T-cell (primary cell): Measurements from ENCODE around the gene ALOX15. TPM values are rescaled to one million over a fixed set of nuclear protein-coding genes. Genes with fewer than 3 reads are reported as not detected.

Experiments used
- ATAC-seq, 4 experiments: fragments of 200-7000 bp in 3 of 4; fragments of 150-1000 bp in 1 of 4; cut with Tn5 transposase; replicated peaks in 1 of 4; 1 replicate in 3 of 4; 2 replicates in 1 of 4; pipeline ENCODE4 v1.10.0; 2021; ENCODE audit warnings: moderate library complexity in 3 of 4, mild to moderate bottlenecking in 2 of 4, moderate number of reproducible peaks in 1 of 4
- CTCF ChIA-PET, 2 donors: fragments of 300-600 bp; sonication (Branson Sonifier 250); formaldehyde crosslinking; loops; one replicate each; lab custom pipeline; 2022; ENCODE audit warnings: antibody characterized with exemption in 2 of 2; lab: Charles Lee
- POLR2A ChIA-PET, 2 donors: fragments of 300-600 bp; sonication (Branson Sonifier 250); formaldehyde crosslinking; loops; one replicate each; lab custom pipeline; 2022; ENCODE audit warnings: antibody characterized with exemption in 2 of 2; lab: Charles Lee
- DNase-seq, 35 experiments: peaks; one replicate each; pipeline versions ENCODE4 v3.0.0 to v3.0.0-alpha.2; 2013 to 2023
- H3K27ac ChIP-seq: one replicate; pipeline ENCODE4 v1.5.1; 2013; ENCODE audit warnings: low read length
- H3K27me3 ChIP-seq, 2 experiments: replicated peaks in 1 of 2; 1 replicate in 1 of 2; 2 replicates in 1 of 2; pipeline versions ENCODE4 v1.6.1 to v1.7.0; 2013; ENCODE audit warnings: low read length in 1 of 2, mixed read lengths in 1 of 2; ENCODE audit not compliant: control insufficient read depth in 2 of 2, insufficient read depth in 2 of 2; ENCODE audit errors: extremely low read depth in 1 of 2
- H3K36me3 ChIP-seq, 2 donors: 1 replicate in 1 of 2; 2 replicates in 1 of 2; pipeline versions ENCODE4 v1.6.1 to v1.7.0; 2013; ENCODE audit warnings: low read length in 1 of 2; ENCODE audit not compliant: control insufficient read depth in 2 of 2, insufficient read depth in 1 of 2; ENCODE audit errors: extremely low read depth in 1 of 2
- H3K4me1 ChIP-seq, 2 experiments: 1 replicate in 1 of 2; 2 replicates in 1 of 2; pipeline versions ENCODE4 v1.6.1 to v1.7.0; 2013; ENCODE audit warnings: low read length in 2 of 2, mixed read lengths in 1 of 2; ENCODE audit not compliant: insufficient read depth in 2 of 2, control insufficient read depth in 1 of 2; ENCODE audit errors: extremely low read depth in 1 of 2
- H3K4me3 ChIP-seq, 2 donors: 1 replicate in 1 of 2; 2 replicates in 1 of 2; pipeline versions ENCODE4 v1.5.1 to v1.7.0; 2013; ENCODE audit warnings: mild to moderate bottlenecking in 2 of 2, low read length in 1 of 2, moderate library complexity in 1 of 2; ENCODE audit not compliant: control insufficient read depth in 1 of 2; ENCODE audit errors: extremely low read depth in 1 of 2
- H3K9me3 ChIP-seq: 2 replicates; pipeline ENCODE4 v1.7.0; 2013
- H3K27ac Mint-ChIP-seq, 2 donors: one replicate each; pipeline ENCODE4 v1.8.0; 2020 to 2021; ENCODE audit warnings: mild to moderate bottlenecking in 2 of 2, mixed read lengths in 2 of 2
- H3K27me3 Mint-ChIP-seq, 2 donors: one replicate each; pipeline ENCODE4 v1.8.0; 2021 to 2022; ENCODE audit warnings: mixed read lengths in 2 of 2
- H3K36me3 Mint-ChIP-seq: one replicate; pipeline ENCODE4 v1.8.0; 2021; ENCODE audit warnings: mixed read lengths
- H3K4me1 Mint-ChIP-seq, 3 donors: one replicate each; pipeline ENCODE4 v1.8.0; 2020 to 2022; ENCODE audit warnings: mixed read lengths in 3 of 3, mild to moderate bottlenecking in 1 of 3
- H3K4me3 Mint-ChIP-seq, 3 donors: one replicate each; pipeline ENCODE4 v1.8.0; 2020 to 2022; ENCODE audit warnings: mild to moderate bottlenecking in 3 of 3, mixed read lengths in 3 of 3, moderate library complexity in 3 of 3
- H3K9me3 Mint-ChIP-seq, 3 donors: one replicate each; pipeline ENCODE4 v1.8.0; 2020 to 2022; ENCODE audit warnings: mixed read lengths in 3 of 3
- WGBS: methylation state at CpG from one replicate; pipeline ENCODE4 v1.1.5; 2013; ENCODE audit warnings: missing lambda C conversion rate; ENCODE audit not compliant: insufficient coverage; 5-methylcytosine and 5-hydroxymethylcytosine counted together
- total RNA-seq, 35 experiments: library from RNA in 6 of 35; stranded (reverse) in 6 of 35; fragments of 120-200 nt in 1 of 35; gene quantifications; one replicate each; pipeline versions ENCODE4 v1.2.1 to v1.2.4 and lab custom pipeline; 2013 to 2026

ALOX15 gene
- total RNA-seq, 5 donors from 2014 or later (not counting 1 experiment from before 2014, with no cell fraction given) = 0.13 TPM; not detected in 4

DNA sequence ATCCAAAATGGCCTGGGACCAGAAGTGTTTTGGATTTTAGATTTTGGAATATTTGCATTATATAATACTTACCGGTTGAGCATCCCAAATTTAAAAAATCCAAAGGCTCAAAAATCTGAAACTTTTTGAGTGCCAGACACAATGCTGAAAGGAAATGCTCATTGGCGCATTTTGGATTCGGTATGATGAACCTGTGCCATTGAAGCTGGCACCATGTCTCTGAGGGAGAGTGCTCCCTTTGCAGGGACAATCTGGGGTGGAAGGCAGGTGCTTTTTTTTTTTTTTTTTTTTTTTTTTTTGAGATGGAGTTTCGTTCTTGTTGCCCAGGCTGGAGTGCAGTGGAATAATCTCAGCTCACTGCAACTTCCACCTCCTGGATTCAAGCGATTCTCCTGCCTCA is 39.4 kb downstream of the ALOX15 start:
- ChIA-PET CTCF (no interaction called here), POLR2A (no interaction called here)
- peaks cover 0 to 31% of the 10 kb centered on the region in 2 experiments for H3K27me3 ChIP-seq
- H3K9me3 ChIP-seq = no peaks in the 10 kb centered on the region
- Mint-ChIP-seq H3K27ac (no peak overlapping the region), H3K4me3 (no peak overlapping the region), H3K9me3 (no peaks in the 10 kb centered on the region), H3K27me3 (peaks cover 0 to 15% of the 10 kb centered on the region in 2 donors), H3K4me1 (no peaks in the 10 kb centered on the region), H3K36me3 (no peaks in the 10 kb centered on the region)
- no peak overlapping the region for H3K4me3 ChIP-seq
- 94% methylated on average over 2 of the region's 5 CpGs for WGBS
- no peaks in the 10 kb centered on the region for H3K4me1 ChIP-seq
- DNase-seq = no peak
- H3K36me3 ChIP-seq = no peaks in the 10 kb centered on the region
- H3K27ac ChIP-seq = no peak overlapping the region
- ATAC-seq = no peak

DNA sequence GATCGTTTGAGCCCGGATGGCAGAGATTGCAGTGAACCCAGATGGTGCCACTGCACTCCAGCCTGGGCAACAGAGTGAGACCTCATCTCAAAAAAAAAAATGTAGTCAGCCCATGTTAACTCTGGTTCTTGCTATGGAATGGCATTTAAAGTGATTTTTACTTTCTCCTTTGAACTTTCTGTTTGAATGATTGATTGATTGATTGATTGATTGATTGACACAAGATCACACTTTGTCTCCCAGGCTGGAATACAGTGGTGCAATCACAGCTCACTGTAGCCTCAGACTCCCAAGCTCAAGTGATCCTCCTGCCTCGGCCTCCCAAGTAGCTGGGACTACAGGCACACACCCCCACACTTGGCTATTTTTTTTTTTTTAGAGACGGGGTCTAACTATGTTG is 40.2 kb downstream of the ALOX15 start:
- H3K27ac ChIP-seq = no peak overlapping the region
- no peak overlapping the region for H3K4me3 ChIP-seq
- H3K36me3 Mint-ChIP-seq = no peaks in the 10 kb centered on the region
- peaks cover 0 to 15% of the 10 kb centered on the region in 2 donors for H3K27me3 Mint-ChIP-seq
- H3K36me3 ChIP-seq = no peaks in the 10 kb centered on the region
- no peak overlapping the region for H3K4me3 Mint-ChIP-seq
- ATAC-seq (no peak), DNase-seq (no peak)
- POLR2A ChIA-PET = no interaction called here
- H3K9me3 Mint-ChIP-seq = no peaks in the 10 kb centered on the region
- no peaks in the 10 kb centered on the region for H3K4me1 Mint-ChIP-seq
- CTCF ChIA-PET = interaction anchor here in 1 of 2 donors (0.6 kb wide), 2 partner anchors 27 to 76 kb away, joined by 3 to 4 read pairs; no protein-coding TSS in a partner anchor
- H3K27ac Mint-ChIP-seq = no peak overlapping the region
- H3K4me1 ChIP-seq = no peaks in the 10 kb centered on the region
- 83% methylated on average over 2 of the region's 4 CpGs for WGBS
- peaks cover 0 to 33% of the 10 kb centered on the region in 2 experiments for H3K27me3 ChIP-seq
- no peaks in the 10 kb centered on the region for H3K9me3 ChIP-seq

DNA sequence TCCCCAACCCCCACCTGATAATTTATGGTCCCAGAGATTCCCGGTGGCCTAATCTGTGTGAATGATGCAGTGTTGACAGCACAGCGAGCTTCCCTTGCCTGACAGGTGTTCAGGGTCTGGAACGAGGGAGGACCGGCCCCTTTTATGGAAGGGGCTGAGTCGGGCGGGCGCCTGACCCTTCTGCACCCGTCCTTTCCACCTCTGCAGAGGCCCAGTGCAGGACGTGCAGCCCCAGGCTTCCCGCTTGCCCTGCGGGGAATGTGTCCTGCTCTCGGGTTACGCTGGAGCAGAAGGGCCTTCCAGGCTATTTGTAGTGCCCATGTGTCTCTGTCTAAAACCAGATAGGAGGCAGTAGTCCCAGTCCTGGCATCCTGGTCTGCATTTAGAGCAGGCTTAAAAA is 40.9 kb downstream of the ALOX15 start:
- POLR2A ChIA-PET = no interaction called here

DNA sequence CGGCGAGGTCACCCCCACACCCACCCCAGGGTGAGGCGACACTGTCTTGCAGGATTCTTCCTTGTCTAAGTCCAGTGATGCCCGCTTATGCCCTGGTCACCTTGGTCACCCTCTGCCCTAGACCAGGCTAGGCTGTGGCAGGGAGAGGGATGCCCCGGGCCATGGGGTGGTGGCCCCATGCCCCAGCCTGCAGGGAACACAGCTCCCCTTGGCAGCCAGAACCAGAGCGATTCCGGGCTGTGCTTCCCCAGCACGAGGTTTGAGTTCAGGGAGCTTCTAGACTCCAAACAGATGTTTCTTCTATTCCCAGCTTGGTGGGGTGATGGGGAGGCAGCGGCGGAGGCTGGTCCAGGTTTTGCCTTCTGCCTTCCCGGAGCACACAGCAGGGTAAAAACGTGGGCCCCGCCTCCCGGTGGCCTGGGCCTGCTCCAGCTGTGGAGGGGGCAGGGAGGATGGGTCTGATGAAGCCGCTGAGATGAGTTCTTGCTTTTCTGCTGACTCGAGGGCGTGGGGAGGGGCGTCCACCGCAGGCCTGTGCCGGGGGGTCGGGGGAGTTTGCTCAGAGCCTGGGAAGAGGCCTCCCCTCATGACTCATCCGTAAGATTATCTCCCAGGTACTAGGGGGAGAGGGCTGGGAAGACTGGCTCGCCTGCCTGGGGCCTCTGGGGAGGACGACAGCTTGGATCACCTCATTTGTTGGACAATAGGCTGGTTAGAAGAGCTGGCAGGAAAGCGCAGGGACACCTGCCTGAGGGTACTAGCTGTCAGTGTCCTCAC is 41.8 kb downstream of the ALOX15 start:
- Histone ChIP-seq H3K27ac (no peak overlapping the region), H3K4me1 (peaks cover 0 to 7% of the 10 kb centered on the region in 2 experiments), H3K36me3 (no peaks in the 10 kb centered on the region), H3K4me3 (no peak overlapping the region), H3K27me3 (peaks cover 0 to 45% of the 10 kb centered on the region in 2 experiments), H3K9me3 (no peaks in the 10 kb centered on the region)
- ChIA-PET POLR2A (no interaction called here), CTCF (no interaction called here)
- peaks cover 0 to 19% of the 10 kb centered on the region in 2 donors for H3K27me3 Mint-ChIP-seq
- DNase-seq = no peak
- H3K4me1 Mint-ChIP-seq = peaks cover 4 to 5% (median 4%) of the 10 kb centered on the region in 3 donors
- H3K9me3 Mint-ChIP-seq = no peaks in the 10 kb centered on the region
- ATAC-seq = no peak
- no peak overlapping the region for H3K4me3 Mint-ChIP-seq
- no peaks in the 10 kb centered on the region for H3K36me3 Mint-ChIP-seq
- H3K27ac Mint-ChIP-seq = no peak overlapping the region
- 63% methylated on average over 4 of the region's 25 CpGs for WGBS

More for the DNA sequence above, 40.9 kb downstream of the ALOX15 start:
- Mint-ChIP-seq H3K27ac (no peak overlapping the region), H3K27me3 (peaks cover 0 to 15% of the 10 kb centered on the region in 2 donors), H3K4me3 (no peak overlapping the region), H3K4me1 (no peaks in the 10 kb centered on the region), H3K9me3 (no peaks in the 10 kb centered on the region), H3K36me3 (no peaks in the 10 kb centered on the region)
- no peaks in the 10 kb centered on the region for H3K36me3 ChIP-seq
- H3K4me3 ChIP-seq = no peak overlapping the region
- no peaks in the 10 kb centered on the region for H3K4me1 ChIP-seq
- no peak overlapping the region for H3K27ac ChIP-seq
- DNase-seq (no peak), ATAC-seq (no peak)
- H3K9me3 ChIP-seq = no peaks in the 10 kb centered on the region
- 85% methylated on average over 12 of the region's 13 CpGs for WGBS
- CTCF ChIA-PET = interaction anchor here in 1 of 2 donors (0.6 kb wide), 2 partner anchors 27 to 77 kb away, joined by 3 to 4 read pairs; no protein-coding TSS in a partner anchor
- peaks cover 0 to 38% of the 10 kb centered on the region in 2 experiments for H3K27me3 ChIP-seq

DNA sequence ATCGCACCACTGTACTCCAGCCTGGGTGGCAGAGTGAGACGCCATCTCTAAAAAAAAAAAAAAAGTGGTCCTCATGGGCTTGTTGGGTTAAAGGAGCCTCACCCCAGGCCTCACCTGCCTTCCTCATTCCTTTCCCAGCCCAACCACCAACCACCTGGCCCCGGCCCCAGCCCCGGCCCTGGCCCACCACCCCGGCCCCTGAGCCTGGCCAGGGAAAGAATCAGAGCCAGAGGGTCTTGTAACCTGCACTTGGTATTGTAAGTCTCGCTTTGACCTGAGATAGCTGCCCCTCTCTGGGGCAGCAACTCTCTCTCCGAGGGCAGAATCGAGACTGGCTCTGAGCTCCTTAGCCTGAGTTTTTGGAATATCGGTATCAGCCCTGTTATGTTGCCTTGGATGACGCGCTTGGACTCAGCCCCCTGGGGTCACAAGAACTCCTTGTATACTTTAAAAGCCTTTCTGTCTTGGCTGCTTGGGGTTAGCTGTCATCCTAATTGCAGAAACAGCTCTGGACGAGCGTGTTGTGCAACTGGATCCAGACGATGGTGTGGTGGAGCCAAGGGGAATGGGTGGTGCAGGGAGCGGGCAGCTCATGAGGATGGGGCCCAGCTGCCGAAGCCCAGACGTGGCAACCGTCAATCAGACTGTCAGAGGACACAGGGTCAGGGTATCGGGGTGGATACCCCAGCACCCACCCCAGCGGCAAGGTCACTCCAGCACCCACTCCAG is 42.5 kb downstream of the ALOX15 start:
- H3K36me3 ChIP-seq = no peaks in the 10 kb centered on the region
- no peaks in the 10 kb centered on the region for H3K36me3 Mint-ChIP-seq
- no peak overlapping the region for H3K27ac Mint-ChIP-seq
- ChIA-PET POLR2A (no interaction called here), CTCF (no interaction called here)
- no peaks in the 10 kb centered on the region for H3K9me3 Mint-ChIP-seq
- H3K4me1 ChIP-seq = peaks cover 0 to 9% of the 10 kb centered on the region in 2 experiments
- H3K27me3 Mint-ChIP-seq = peaks cover 0 to 19% of the 10 kb centered on the region in 2 donors
- H3K4me3 Mint-ChIP-seq = no peak overlapping the region
- DNase-seq (no peak), ATAC-seq (no peak)
- H3K4me1 Mint-ChIP-seq = peaks cover 4 to 5% (median 4%) of the 10 kb centered on the region in 3 donors
- no peak overlapping the region for H3K4me3 ChIP-seq
- no peak overlapping the region for H3K27ac ChIP-seq
- WGBS = 90% methylated on average over 18 of the region's 20 CpGs
- peaks cover 0 to 49% of the 10 kb centered on the region in 2 experiments for H3K27me3 ChIP-seq
- H3K9me3 ChIP-seq = no peaks in the 10 kb centered on the region

DNA sequence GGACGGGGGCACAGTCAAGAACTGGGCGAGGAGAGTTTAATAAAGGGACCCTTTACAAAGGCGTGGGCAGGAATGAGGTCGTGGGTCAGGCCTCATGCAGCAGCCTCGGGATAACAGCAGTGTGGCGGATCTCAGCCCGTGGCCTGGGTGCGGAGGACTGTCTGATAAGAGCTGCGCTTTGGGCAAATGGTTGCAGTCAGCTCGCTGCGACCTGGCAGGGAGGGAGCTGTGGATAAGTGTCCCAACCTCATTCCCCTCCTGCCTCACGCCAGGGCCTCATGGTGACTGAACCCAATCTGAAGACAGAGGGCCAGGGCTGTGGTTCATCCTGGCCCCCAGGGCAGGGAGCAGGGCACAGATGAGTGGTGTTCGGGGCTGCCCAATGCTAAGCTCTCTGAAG is 43.5 kb downstream of the ALOX15 start:
- no peak overlapping the region for H3K27ac Mint-ChIP-seq
- Histone ChIP-seq H3K27me3 (peaks cover 0 to 52% of the 10 kb centered on the region in 2 experiments), H3K4me3 (no peak overlapping the region), H3K27ac (no peak overlapping the region), H3K9me3 (no peaks in the 10 kb centered on the region), H3K4me1 (peaks cover 0 to 9% of the 10 kb centered on the region in 2 experiments), H3K36me3 (no peaks in the 10 kb centered on the region)
- no peak overlapping the region for H3K4me3 Mint-ChIP-seq
- WGBS = 75% methylated on average over 10 of the region's 13 CpGs
- H3K4me1 Mint-ChIP-seq = peaks cover 4 to 5% (median 4%) of the 10 kb centered on the region in 3 donors
- H3K27me3 Mint-ChIP-seq = peaks cover 0 to 19% of the 10 kb centered on the region in 2 donors
- ATAC-seq = no peak
- DNase-seq = no peak
- H3K36me3 Mint-ChIP-seq = no peaks in the 10 kb centered on the region
- ChIA-PET POLR2A (no interaction called here), CTCF (no interaction called here)
- no peaks in the 10 kb centered on the region for H3K9me3 Mint-ChIP-seq
